ENCODE data around the gene SLC24A4.

DNA sequence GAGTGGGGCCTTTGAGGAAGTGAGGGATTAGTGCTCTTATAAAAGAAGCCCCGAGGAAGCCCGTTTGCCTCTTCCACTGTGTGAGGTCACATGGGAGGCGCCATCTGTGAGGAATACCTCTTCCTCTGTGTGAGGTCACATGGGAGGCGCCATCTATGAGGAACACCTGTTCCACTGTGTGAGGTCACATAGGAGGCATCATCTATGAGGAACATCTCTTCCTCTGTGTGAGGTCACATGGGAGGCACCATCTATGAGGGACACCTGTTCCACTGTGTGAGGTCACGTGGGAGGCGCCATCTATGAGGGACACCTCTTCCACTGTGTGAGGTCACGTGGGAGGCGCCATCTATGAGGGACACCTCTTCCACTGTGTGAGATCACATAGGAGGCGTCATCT is 69.7 kb downstream of the SLC24A4 start:
- TF ChIP-seq, protein P1, sequence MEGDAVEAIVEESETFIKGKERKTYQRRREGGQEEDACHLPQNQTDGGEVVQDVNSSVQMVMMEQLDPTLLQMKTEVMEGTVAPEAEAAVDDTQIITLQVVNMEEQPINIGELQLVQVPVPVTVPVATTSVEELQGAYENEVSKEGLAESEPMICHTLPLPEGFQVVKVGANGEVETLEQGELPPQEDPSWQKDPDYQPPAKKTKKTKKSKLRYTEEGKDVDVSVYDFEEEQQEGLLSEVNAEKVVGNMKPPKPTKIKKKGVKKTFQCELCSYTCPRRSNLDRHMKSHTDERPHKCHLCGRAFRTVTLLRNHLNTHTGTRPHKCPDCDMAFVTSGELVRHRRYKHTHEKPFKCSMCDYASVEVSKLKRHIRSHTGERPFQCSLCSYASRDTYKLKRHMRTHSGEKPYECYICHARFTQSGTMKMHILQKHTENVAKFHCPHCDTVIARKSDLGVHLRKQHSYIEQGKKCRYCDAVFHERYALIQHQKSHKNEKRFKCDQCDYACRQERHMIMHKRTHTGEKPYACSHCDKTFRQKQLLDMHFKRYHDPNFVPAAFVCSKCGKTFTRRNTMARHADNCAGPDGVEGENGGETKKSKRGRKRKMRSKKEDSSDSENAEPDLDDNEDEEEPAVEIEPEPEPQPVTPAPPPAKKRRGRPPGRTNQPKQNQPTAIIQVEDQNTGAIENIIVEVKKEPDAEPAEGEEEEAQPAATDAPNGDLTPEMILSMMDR (IDR thresholded peaks at IDR 0.05 in 8 of 11, conservative IDR thresholded peaks at IDR 0.05 in 3 of 11): no peak
- TF ChIP-seq POLR2AphosphoS5 (IDR thresholded peaks at IDR 0.05) (no peak), POLR2A (IDR thresholded peaks at IDR 0.05) (no peak)

All from spleen (tissue), 7 donors.